AG09319 (cell line): ENCODE measurements around the gene KNDC1.

ENCODE experiments used
- DNase-seq: peaks from one replicate; pipeline ENCODE4 v3.0.0-alpha.2; 2010; ENCODE audit warnings: low read depth; ENCODE audit errors: extremely low read depth
- CTCF ChIP-seq: IDR thresholded peaks from 2 replicates; pipeline ENCODE4 v1.5.1; 2011; ENCODE audit warnings: low read depth, mild to moderate bottlenecking, inconsistent platforms, low read length, moderate library complexity

The KNDC1 gene

DNA sequence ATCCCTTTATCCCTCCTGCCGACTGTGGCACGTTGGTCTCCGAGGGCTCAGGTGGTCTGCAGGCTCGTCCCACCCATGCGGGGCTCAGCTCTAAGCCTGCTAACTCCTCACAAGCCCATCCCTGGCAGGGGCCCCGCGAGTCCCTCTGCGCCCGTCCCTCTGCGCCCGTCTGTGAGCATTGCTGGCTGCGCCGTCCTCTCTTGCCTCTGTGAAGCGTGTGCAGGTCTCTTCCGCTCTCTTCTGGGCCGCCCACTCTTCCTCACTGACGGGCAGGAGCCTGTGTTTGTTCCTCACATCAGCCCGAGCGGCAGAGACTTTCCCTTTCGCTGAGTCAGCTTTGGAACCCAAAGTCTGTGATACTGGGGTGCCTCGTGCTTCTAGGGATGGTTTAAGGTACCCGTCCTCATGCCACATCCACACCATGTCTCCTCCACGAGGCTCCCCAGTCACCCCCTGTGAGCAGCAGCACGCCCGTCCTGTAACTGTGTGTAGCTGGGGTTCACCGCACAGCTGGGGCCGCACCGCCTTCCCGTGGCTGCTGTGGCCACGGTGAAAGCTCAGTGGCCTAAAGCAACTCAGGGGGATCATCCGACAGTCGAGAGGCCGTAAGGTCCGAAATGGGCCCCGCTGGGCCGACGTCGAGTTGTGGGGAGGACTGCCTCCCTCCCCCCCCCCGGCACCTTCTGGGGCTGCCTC is 36.8 kb upstream of the KNDC1 start:
- TF ChIP-seq CTCF: no peak
- no peak for DNase-seq

- no peak for DNase-seq
- no peak for TF ChIP-seq CTCF
Measured at GRCh38 chr10:133123746-133124356, 36.2 kb upstream of the KNDC1 start.

GRCh38 chr10:133124357-133125211 is 35.4 kb upstream of the KNDC1 start:
- peak; percentile 33 for TF ChIP-seq CTCF
- no peak for DNase-seq

DNA sequence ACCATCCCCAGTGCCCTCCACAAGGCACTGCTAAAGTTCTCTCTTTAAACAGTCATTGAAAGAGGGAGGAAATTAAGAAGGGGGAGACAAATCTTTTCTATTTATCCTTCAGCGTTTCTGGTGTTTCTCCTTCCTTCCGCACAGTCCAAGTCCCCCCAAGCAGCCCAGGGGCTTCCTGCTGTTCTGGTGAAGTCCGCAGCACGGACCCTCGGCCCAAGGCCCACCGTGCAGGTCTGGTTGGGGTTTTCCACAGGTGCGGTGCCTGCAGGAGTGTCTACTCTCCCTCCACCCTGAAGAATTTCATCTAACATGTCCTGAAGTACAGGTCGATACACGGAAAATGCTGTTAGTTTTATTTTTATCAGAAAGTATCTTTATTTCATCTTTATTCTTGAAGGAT is 34.1 kb upstream of the KNDC1 start:
- TF ChIP-seq CTCF: no peak
- no peak for DNase-seq

DNA sequence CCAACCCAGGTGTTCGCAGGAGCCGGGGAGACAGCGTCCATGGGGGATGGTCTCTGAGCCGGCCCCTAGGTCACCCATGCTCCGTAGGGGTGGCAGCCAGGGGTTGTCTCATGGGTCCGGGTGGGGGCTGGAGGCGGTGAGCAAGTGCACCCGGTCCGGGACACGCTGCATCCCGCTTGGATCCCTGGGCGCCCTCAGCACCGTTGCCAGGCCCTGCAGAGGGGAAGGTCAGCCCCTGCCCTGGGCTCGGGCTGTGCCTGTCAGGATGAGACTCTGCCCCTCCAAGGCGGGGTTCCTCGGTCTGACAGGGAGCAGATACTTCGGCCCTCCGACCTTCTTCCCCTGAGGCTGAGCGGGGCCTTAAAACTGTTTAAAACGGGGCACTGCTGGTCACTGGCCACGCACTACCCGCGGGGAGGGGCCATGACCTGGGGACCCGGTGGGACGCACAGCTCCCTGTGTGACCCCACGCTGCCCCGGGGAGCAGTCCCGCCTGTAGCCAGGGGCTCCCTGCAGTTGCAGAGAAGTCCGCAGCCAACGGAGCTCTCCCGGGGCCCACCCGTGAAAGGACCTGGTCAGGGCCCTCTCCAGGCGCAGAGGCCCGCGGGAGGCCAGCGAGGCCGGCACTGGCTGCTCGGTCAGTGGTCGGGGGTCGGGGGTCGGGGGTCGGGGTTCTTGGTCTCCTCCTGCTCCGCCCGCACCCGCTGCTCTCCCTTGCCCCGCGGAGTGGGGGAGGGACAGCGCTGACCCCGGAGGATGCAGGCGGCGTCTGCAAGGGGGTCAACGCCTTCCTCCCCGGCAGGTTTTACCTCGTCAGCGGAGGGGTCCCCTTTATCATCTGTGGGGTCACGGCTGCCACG is 33.4 kb upstream of the KNDC1 start:
- DNase-seq: no peak
- TF ChIP-seq CTCF: no peak

DNA sequence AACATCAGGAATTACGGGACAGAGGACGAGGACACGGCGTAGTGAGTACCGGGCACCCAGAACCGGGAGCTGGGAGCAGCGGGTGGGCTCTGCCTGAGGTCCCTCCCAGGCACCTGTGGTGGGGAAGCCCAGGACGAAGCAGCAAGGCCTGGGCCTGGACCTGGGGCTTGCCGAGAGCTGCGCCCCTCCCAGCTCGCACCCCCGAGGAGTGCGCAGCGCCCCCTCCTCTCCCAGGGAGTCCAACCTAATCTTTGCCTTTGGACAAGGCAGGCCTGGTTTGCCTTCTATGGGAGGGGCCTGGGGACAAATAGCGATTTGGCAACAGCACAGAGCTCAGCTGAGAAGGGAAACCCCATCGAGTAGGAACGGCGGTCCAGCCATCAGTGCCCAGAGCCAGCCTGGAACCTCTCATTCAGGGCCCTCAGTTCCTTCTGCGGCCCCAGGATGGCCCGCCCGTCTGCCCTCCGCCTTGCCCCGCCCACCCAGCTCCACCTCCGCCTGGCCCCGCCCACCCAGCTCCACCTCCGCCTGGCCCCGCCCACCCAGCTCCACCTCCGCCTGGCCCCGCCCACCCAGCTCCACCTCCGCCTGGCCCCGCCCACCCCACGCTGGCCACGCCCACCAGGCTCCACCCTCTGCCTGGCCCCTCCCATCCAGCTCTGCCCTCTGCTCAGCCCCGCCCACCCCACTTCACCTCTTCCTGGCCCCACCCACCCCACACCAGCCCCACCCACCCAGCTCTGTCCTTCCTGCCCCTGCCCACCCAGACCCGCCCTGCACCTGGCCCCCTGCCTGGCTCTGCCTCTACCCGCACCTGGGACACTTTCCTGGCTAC is 32.5 kb upstream of the KNDC1 start:
- DNase-seq: no peak
- TF ChIP-seq CTCF: no peak
